HG02852 (cell line): ENCODE measurements around the gene NRXN2.
"Not testable (repeated sequence)": the region's sequence is repeated elsewhere in the genome, so short reads cannot be mapped to it uniquely, and the experiment has no call there.

ENCODE experiments used
- ATAC-seq: cut with Tn5 transposase; IDR thresholded peaks from one replicate; pipeline ENCODE4 v1.9.1; 2021; ENCODE audit warnings: mild to moderate bottlenecking, moderate library complexity; ENCODE audit not compliant: unreplicated experiment

Gene NRXN2

GRCh38 chr11:64608636-64609035 is 114.4 kb downstream of the NRXN2 start:
- ATAC-seq: no peak

GRCh38 chr11:64608046-64608445 is 115.0 kb downstream of the NRXN2 start:
- no peak for ATAC-seq

DNA sequence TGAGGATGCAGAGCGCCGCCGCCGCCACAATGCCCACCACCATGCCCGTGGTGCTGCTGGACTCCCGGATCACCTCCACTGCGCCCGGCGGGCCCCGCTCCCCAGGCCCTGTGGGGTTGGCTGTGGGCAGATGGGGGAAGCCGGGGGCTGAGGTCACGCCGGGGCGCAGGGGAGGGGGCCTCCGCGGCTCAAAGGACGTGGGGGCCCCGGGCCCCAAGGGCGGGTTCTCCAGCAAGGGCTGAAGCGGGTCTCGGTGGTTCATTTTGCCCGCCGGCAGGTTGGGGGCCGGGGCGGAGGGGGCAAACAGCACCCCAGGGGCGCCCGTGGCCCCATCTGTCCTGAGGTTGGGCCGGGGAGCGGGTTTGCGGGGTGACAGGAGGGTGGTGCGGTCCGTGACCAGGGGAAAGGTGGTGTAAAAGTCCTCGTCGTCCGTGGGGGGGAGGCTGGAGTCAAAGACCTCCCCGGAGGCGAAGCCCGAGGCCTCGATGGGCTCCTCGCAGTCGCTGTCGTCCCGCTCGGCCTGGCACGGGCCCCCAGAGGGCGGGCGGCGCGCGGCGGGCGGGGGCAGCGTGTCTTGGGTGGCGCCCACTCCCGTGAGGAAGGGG is 115.5 kb downstream of the NRXN2 start:
- ATAC-seq: no peak

GRCh38 chr11:64606796-64607380 is 116.1 kb downstream of the NRXN2 start:
- no peak for ATAC-seq

- no peak for ATAC-seq
Measured at GRCh38 chr11:64605656-64606585, 117.1 kb downstream of the NRXN2 start.

GRCh38 chr11:64605244-64605560 is 117.8 kb downstream of the NRXN2 start:
- ATAC-seq: no peak

GRCh38 chr11:64604458-64605243 is 118.3 kb downstream of the NRXN2 start:
- ATAC-seq: no peak

GRCh38 chr11:64603411-64604110 is 119.4 kb downstream of the NRXN2 start:
- ATAC-seq: no peak

GRCh38 chr11:64602466-64603070 is 120.4 kb downstream of the NRXN2 start:
- ATAC-seq: no peak

GRCh38 chr11:64601605-64602465 is 121.2 kb downstream of the NRXN2 start:
- no peak for ATAC-seq

- no peak for ATAC-seq
Measured at GRCh38 chr11:64600281-64600992, 122.6 kb downstream of the NRXN2 start.

DNA sequence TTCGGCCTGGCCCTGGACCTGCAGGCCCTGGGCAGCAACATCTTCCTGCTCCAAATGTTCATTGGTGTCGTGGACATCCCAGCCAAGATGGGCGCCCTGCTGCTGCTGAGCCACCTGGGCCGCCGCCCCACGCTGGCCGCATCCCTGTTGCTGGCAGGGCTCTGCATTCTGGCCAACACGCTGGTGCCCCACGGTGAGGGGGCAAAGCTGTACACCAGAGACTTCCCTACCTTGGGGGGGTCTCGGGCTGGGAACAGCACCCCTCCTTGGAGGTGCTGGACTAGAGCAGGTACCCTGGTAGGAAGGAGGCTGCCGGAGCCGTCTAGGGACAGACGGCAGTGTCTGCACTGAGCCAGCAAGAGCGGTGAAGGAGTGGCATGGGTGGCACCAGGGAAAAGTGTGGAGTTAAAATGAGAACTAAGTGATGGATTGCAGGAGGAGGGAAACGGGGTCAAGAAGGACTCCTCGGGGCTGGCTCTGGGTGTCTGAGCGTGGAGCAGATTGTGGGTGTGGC is 123.2 kb downstream of the NRXN2 start:
- ATAC-seq: no peak

DNA sequence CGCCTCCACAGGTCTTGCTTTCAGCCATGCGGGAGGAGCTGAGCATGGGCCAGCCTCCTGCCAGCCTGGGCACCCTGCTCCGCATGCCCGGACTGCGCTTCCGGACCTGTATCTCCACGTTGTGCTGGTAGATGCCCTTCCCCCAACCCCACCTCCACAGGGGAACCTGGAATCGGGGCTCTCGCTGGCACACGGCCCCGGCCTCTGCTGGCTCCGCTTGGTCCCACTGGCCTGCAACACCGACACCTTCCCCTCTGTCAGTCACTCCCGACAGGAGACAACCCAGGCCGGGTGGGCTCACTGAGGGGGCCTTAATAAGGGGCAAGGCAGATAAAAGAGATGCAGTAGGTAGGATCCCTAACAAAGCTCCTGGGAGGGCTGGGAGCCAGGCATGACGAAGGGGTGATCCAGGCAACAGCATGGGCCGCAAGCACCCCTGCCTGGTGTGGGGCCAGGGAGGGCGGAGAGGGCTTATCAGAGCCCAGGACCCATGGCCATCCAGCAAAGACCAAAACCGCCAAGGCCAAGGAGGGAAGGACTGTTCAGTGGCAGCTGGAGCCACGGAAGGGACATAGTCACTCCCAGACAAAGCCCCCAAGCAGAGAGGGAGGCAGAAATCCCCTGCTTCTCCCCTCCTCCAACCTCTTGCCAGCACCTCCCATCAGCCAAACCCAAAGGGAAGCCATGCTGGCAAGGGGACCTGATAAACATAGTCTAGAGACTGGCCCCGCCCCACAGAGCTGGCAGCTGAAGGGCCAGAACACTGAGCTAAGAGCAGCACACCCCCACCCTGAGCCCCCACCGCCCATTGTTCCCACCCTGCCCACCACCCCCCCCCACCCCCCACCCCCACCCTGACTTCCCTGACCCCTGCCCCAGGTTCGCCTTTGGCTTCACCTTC is 124.0 kb downstream of the NRXN2 start:
- no peak for ATAC-seq

- ATAC-seq: no peak
Measured at GRCh38 chr11:64598106-64598796, 124.7 kb downstream of the NRXN2 start.

DNA sequence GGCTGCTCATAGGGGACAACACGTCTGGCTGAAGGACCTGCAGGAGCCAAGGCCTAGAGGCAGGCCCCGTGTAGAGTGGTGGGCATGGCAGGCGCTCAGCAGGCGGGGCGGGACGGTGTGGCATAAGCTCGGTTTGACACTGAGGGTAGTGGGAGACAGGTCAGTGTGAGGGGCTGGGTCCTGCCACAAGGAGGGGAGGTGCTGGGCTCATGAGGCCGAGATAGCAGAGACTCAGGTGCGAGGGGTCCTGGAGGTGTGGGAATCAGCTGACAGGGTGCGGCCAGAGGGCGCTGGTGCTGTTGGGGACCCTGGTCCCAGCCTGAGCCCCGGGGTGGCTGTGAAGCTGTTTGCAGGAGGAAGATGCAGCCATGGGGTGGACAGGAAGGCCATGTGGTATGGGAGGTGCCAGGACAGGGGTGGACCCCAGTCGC is 125.3 kb downstream of the NRXN2 start:
- no peak for ATAC-seq

GRCh38 chr11:64595922-64596321 is 127.1 kb downstream of the NRXN2 start:
- ATAC-seq: not testable (repeated sequence)
